Measurements from ENCODE around the gene MAPK11. TPM values are rescaled to one million over a fixed set of nuclear protein-coding genes. Genes with fewer than 3 reads are reported as not detected.

MAPK11 gene
- total RNA-seq, 1 experiment from 2014 or later = 19.3 TPM

GRCh38 chr22:50227579-50228215, 42.5 kb downstream of the MAPK11 start:
- BruUV-seq (replicated peaks) = no TSS peak
- POLR2A ChIA-PET = no interaction called here
- intact Hi-C loops (cut with micrococcal nuclease) = no loop called here
- ATAC-seq (no peak), DNase-seq (ENCODE audit: low read depth, low spot score) (no peak)
- TF ChIP-seq SRF (IDR thresholded peaks at IDR 0.05; ENCODE audit: low read depth) = no peak
- TF ChIP-seq ATF3 (IDR thresholded peaks at IDR 0.05) = no peak
- TF ChIP-seq CEBPB (IDR thresholded peaks at IDR 0.05; ENCODE audit: low read depth) = no peak
- no peak for TF ChIP-seq SP1 (IDR thresholded peaks at IDR 0.05; ENCODE audit: low read depth)
- no peak for TF ChIP-seq ZNF274 (IDR thresholded peaks at IDR 0.05; ENCODE audit: low read depth, low read length)
- no peak for TF ChIP-seq EZH2 (IDR thresholded peaks at IDR 0.05)
- TF ChIP-seq, protein P1, sequence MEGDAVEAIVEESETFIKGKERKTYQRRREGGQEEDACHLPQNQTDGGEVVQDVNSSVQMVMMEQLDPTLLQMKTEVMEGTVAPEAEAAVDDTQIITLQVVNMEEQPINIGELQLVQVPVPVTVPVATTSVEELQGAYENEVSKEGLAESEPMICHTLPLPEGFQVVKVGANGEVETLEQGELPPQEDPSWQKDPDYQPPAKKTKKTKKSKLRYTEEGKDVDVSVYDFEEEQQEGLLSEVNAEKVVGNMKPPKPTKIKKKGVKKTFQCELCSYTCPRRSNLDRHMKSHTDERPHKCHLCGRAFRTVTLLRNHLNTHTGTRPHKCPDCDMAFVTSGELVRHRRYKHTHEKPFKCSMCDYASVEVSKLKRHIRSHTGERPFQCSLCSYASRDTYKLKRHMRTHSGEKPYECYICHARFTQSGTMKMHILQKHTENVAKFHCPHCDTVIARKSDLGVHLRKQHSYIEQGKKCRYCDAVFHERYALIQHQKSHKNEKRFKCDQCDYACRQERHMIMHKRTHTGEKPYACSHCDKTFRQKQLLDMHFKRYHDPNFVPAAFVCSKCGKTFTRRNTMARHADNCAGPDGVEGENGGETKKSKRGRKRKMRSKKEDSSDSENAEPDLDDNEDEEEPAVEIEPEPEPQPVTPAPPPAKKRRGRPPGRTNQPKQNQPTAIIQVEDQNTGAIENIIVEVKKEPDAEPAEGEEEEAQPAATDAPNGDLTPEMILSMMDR (IDR thresholded peaks at IDR 0.05 in 2 of 3, conservative IDR thresholded peaks at IDR 0.05 in 1 of 3; ENCODE audit: borderline replicate concordance in 1 of 3, insufficient read depth in 1 of 3, low read depth in 2 of 3, low read length in 2 of 3) = no peak
- TF ChIP-seq, protein P2, sequence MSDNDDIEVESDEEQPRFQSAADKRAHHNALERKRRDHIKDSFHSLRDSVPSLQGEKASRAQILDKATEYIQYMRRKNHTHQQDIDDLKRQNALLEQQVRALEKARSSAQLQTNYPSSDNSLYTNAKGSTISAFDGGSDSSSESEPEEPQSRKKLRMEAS (IDR thresholded peaks at IDR 0.05) = no peak
- no peak for TF ChIP-seq YY1 (IDR thresholded peaks at IDR 0.05; ENCODE audit: extremely low read depth, insufficient replicate concordance, low read depth, low read length)
- TF ChIP-seq ELF1 (IDR thresholded peaks at IDR 0.05; ENCODE audit: borderline replicate concordance, low read depth) = no peak
- TF ChIP-seq SIN3A (IDR thresholded peaks at IDR 0.05; ENCODE audit: low read depth) = no peak
- no peak for TF ChIP-seq TCF7L2 (IDR thresholded peaks at IDR 0.05; ENCODE audit: borderline replicate concordance, extremely low read depth, insufficient read depth, insufficient read length)
- no peak for TF ChIP-seq CBX3 (IDR thresholded peaks at IDR 0.05; ENCODE audit: low read depth)
- no peak for TF ChIP-seq POLR2A (IDR thresholded peaks at IDR 0.05; ENCODE audit: borderline replicate concordance, extremely low read depth, insufficient read depth, insufficient read length)
- no peak for TF ChIP-seq EGR1 (IDR thresholded peaks at IDR 0.05; ENCODE audit: low read depth)
- TF ChIP-seq JUND (IDR thresholded peaks at IDR 0.05) = no peak
- TF ChIP-seq FOSL1 (IDR thresholded peaks at IDR 0.05; ENCODE audit: low read depth) = no peak
- RAD21 ChIA-PET (ENCODE audit: low non-redundant PET in 1 of 2, low total read pairs in 2 of 2, uncharacterized antibody in 2 of 2, unreplicated experiment in 2 of 2) = no interaction called here
- Histone ChIP-seq H3K9me2 (ENCODE audit: insufficient read depth) (no peaks in the 10 kb centered on the region), H3K36me3 (ENCODE audit: control insufficient read depth in 1 of 2, insufficient read depth in 2 of 2, low read length in 2 of 2) (peaks cover 9 to 10% of the 10 kb centered on the region in 2 experiments; a peak in 2 of 4 replicates), H3K79me2 (ENCODE audit: insufficient read depth, low read length) (peaks cover 9% of the 10 kb centered on the region), H3K27me3 (ENCODE audit: insufficient read depth, low read length) (no peaks in the 10 kb centered on the region), H2AFZ (ENCODE audit: low read depth, low read length, poor library complexity, severe bottlenecking) (no peak overlapping the region), H3K27ac (ENCODE audit: low read depth, low read length) (no peak overlapping the region), H4K20me1 (ENCODE audit: insufficient read depth) (no peaks in the 10 kb centered on the region), H3K4me1 (ENCODE audit: control insufficient read depth in 1 of 2, insufficient read depth in 2 of 2, low read length in 2 of 2) (no peaks in the 10 kb centered on the region), H3K9ac (ENCODE audit: low read length) (no peak overlapping the region), H3K4me2 (ENCODE audit: low read length) (no peak overlapping the region), H3K9me3 (ENCODE audit: control insufficient read depth in 1 of 2, insufficient read depth in 1 of 2, low read depth in 1 of 2, low read length in 2 of 2) (no peaks in the 10 kb centered on the region), H3K4me3 (replicated peaks in 1 of 2; ENCODE audit: low read depth in 1 of 2, low read length in 2 of 2) (no peak overlapping the region)
- CTCF ChIA-PET = no interaction called here
